ENCODE data around the gene CDC27.
"Not testable (repeated sequence)": the region's sequence is repeated elsewhere in the genome, so short reads cannot be mapped to it uniquely, and the experiment has no call there.

CDC27 gene

DNA sequence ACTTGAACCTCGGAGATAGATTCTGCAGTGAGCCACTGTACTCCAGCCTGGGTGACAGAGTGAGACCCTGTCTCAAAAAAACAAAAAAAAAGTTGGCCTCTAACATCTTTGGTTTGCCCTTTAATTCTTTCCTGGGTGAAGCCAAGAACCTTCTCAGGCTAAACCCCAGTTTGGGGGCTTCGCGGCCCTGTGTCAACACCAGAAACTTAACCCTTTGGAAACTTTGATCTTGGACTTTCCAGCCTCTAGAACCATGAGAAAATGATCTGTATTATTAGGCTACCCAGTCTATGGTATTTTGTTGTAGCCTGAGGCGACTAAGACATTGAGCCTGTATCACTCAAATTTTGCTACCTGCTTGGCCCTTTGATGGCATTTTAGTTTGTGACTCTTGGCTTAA, 86.2 kb downstream of the CDC27 start:
- TF ChIP-seq ZNF274 (IDR thresholded peaks at IDR 0.05; ENCODE audit: low read depth, low read length): no peak
- no peak overlapping the region for H3K4me3 ChIP-seq (ENCODE audit: low read length)

DNA sequence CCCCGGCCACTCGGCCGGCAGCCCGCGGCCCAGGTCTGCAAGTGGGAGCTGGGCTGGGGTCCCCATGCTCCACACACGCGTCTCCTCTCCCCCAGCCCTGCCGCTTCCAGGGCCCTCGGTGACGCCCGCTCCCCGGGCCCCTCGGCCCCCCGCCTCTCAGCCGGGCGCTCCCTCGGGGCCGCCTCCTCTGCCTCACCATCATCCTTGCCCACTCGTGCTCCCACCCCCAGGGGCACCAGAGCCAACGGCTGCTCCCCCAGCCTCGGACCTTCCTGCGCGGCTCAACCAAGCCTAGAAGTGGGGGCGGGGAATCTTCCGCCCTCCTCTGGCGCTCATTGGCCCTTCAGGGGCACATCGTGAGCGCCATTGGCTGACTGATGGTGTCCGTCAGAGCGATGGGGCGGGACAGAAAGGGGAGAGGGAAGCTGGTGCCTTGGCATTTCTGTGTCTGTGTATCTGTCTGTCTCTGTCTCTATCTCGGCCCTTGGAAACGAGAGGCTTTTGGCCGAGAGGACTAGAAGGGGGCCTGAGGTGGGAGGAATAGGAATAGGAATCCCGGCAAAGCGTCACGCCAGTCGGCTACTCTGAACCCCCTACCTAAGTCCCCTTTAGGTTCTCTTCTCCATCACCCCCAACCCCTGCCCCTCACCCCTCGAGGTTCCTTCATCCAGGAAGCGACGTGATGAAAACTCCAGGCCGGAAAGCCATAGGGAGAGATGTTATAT, 88.9 kb downstream of the CDC27 start:
- H3K4me3 ChIP-seq (ENCODE audit: low read length): peak overlapping the region; percentile 86
- TF ChIP-seq ZNF274 (IDR thresholded peaks at IDR 0.05; ENCODE audit: low read depth, low read length): no peak

DNA sequence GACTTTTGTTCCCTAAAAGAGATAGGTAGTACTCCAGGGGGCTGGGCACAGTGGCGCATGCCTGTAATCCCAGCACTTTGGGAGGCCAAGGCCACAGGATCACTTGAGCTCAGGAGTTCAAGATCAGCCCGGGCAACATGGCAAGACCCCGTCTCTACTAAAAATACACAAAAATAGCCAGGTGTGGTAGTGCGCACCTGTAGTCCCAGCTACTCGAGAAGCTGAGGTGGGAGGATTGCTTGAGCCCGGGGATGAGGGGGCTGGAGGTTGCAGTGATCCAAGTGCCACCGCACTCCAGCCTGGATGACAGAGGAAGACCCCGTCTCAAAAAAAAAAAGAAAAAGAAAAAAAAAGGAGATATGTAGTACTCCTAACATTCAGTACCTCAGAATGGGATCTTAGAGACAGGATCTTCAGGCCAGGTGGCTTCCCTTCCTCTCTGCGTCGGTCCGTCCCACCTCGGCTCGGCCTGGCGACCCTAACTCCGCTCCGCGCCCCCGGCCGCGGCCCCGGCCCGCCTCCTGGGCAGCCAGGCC, 89.6 kb downstream of the CDC27 start:
- no peak for TF ChIP-seq ZNF274 (IDR thresholded peaks at IDR 0.05; ENCODE audit: low read depth, low read length)
- peak overlapping the region; percentile 86 for H3K4me3 ChIP-seq (ENCODE audit: low read length)

DNA sequence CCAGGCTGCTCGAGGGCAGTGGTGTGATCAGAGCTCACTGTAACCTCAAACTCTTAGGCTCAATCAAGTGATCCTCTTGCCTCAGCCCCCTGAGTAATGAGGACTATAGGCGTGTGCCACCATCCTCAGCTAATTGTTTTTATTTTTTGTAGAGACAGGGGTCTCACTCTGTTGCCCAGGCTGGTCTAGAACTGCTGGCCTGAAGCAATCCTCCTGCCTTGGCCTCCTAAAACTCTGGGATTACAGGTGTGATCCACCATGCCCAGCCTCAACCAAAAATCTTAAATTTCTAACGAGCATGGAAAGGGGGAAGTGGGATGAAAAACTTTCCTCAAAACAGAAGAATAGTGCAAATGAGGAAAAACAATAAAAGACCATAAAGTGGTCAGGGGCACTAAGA, 92.8 kb downstream of the CDC27 start:
- no peak overlapping the region for H3K4me3 ChIP-seq (ENCODE audit: low read length)
- TF ChIP-seq ZNF274 (IDR thresholded peaks at IDR 0.05; ENCODE audit: low read depth, low read length): no peak

DNA sequence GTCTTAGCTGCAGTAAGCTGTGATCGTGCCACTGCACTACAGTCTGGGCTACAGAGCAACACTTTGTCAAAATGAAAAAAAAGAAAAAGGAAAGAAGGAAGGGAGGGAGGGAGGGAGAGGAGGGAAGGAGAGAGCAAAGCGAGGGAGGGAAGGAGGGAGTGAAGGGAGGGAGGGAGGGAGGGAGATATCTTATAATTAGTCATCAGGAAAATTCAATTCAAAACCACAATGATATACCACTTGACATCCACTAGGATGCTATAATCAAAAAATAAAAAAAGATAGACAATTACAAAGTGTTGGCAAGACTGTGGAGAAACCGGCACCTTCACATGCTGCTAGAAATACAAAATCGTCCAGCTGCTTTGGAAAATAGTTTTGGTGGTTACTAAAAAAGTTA, 93.8 kb downstream of the CDC27 start:
- no peak for TF ChIP-seq ZNF274 (IDR thresholded peaks at IDR 0.05; ENCODE audit: low read depth, low read length)
- H3K4me3 ChIP-seq (ENCODE audit: low read length): no peak overlapping the region

DNA sequence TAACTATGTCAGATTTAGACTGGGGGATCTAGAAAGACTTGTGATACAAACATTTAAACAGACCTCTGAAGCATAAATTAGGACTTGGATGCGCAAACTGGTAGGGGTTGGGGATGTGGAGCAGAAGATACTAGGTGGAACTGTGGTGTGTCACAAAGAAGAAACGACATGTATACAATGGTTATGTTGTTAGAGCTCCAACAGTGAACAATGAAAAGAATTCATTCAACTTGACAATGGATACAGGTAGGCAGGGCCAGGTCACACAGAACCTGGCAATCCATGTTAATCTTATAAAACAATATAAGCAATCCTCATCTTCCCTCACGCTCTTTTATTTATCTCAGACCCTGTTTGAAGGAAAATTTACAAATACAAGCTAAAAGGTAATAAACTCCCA, 102.0 kb downstream of the CDC27 start:
- TF ChIP-seq ZNF274 (IDR thresholded peaks at IDR 0.05; ENCODE audit: low read depth, low read length): no peak
- no peak overlapping the region for H3K4me3 ChIP-seq (ENCODE audit: low read length)

DNA sequence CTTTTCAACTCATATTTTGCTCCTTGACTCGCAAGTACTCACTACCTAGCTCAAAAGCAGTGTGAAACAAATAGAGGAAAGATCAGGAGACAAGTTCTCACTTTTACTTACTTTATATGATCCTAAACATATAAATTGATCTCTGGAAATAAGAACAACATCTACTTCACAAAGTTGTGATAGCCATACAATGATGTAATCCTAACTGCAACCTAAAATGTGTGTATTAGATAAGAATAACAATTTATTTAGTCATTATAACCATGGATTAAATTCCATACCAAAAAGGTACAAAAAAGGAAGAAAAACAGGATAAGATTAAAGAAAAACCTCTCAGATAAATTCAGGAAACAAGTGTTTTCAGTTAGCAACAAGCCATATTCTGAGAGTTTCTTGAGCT, 103.4 kb downstream of the CDC27 start:
- no peak for TF ChIP-seq ZNF274 (IDR thresholded peaks at IDR 0.05; ENCODE audit: low read depth, low read length)

DNA sequence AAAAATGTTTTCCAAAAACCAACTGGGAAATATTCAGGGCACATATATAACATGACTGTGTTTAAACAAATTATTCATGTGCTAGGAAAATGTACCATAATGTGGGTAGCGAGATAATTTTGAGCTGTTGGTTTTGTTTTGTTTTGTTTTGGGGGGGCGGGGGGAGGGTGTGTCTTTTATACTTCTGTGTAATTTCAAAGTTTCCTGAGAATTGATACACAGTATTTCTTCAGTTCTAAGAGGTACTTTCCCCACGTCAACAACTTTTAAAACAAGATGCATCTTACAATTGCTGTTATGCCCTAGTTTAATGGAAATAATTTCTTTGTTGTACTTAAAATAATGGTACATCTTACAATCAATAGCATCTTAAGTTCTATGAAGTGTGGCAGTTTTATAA, 110.3 kb downstream of the CDC27 start:
- no peak overlapping the region for H3K4me3 ChIP-seq (ENCODE audit: low read length)
- no peak for TF ChIP-seq ZNF274 (IDR thresholded peaks at IDR 0.05; ENCODE audit: low read depth, low read length)

More for the DNA sequence above, 103.4 kb downstream of the CDC27 start:
- H3K4me3 ChIP-seq (ENCODE audit: low read length): no peak overlapping the region

DNA sequence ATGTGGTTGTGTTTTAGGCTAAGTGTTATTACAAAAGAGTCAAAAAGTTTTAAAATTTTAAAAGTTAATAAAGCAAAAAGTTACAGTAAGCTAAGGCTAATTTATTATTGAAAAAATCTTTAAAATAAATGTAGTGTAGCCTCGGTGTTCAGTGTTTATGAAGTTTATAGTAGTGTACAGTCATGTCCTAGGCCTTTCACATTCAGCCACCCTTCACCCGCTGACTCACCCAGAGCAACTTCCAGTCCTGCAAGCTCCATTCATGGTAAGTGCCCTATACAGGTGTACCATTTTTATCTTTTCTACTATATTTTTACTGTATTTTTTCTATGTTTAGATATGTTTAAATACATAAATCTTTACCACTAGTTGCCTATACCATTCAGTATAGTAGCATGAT, 111.5 kb downstream of the CDC27 start:
- H3K4me3 ChIP-seq (ENCODE audit: low read length): no peak overlapping the region
- TF ChIP-seq ZNF274 (IDR thresholded peaks at IDR 0.05; ENCODE audit: low read depth, low read length): no peak

DNA sequence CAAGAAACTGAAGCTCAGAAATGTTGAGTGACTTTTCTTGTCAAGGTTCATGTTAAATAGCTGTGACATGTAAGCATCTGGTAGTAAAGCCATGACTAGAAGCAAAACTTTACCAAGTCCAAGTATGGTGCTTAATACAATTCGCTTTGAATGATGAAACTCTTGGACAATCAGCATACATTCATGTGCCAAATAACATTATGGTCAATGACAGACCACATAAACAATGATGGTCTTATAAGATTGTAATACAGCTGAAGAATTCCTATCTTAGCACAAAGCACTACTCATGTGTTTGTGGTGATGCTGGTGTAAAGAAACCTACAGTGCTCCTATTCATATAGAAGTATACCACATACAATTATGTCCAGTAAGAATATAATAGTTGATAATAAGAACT, 112.9 kb downstream of the CDC27 start:
- no peak for TF ChIP-seq ZNF274 (IDR thresholded peaks at IDR 0.05; ENCODE audit: low read depth, low read length)
- no peak overlapping the region for H3K4me3 ChIP-seq (ENCODE audit: low read length)

DNA sequence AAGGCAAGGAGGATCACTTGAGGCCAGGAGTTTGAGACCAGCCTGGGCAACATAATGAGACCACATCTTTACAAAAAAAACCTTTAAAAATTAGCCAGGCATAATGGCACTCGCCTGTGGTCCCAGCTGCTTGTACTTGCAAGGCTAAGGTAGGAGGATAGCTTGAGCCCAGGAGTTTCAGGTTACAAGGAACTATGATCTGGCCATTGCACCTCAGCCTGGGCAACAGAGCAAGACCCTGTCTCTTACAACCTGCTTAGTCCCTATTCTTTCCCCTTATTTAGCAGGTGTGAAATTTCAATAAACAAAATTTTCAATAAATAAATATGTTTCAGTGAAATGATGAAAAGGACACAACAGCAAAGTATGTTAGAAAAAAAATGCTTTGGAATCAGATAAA, 114.7 kb downstream of the CDC27 start:
- not testable (repeated sequence) for H3K4me3 ChIP-seq (ENCODE audit: low read length)

DNA sequence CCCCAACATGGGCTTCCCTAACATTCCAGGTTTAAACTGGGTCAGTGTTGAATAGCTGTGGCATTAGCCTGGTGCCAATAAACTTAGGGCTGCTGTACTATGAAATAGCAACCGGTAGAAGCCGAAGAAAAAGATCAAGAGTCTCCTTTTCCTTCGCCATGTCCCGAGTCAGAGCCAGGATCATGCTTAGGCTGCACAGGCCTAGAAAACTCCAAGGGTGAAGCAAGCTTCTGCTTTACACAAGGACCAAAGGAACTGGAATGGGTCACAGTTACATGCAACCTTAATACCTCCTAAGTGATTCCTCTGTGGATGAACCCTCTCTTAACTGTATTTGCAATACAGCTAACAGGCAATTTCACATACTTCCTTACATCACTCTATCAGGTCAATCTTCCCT, 115.5 kb downstream of the CDC27 start:
- not testable (repeated sequence) for H3K4me3 ChIP-seq (ENCODE audit: low read length)

DNA sequence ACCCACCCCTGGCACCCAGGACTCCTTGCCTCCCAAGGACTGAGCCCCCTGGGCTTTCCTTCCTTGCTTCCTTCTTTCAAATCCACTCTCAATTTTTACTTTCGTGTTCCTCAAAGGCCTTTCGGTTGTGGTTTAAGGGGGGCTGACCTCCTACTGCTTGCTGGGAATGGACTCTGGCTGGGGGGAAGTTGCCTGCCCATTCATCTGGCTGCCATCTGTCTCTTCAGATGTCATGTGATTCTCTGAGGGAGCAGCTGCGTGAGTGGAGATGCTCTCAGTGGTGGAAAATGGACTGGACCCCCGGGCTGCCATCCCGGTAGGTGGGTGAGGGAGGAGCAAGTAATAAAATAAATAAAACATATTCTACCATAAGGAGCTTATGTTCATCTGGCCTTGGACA, 116.2 kb downstream of the CDC27 start:
- TF ChIP-seq ZNF274 (IDR thresholded peaks at IDR 0.05; ENCODE audit: low read depth, low read length): no peak

DNA sequence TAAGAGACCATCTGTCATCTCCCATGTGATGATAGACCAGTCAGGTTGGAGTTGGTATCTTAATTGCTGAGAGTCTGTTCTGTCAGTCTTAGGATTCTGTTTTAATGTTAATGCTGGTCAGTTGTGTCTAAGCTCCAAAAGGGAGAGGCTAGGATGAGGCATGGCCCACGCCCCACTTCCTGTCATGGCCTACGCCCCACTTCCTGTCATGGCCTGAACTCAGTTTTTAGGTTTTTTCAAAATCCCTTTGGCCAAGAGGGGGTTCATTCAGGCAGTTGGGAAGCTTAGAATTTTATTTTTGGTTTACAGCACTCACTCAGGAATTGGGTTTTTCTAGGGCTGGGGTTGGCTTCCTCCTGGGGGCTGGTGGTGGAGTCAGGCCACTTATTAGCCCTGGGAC, 117.9 kb downstream of the CDC27 start:
- H3K4me3 ChIP-seq (ENCODE audit: low read length): not testable (repeated sequence)

More for the DNA sequence above, 116.2 kb downstream of the CDC27 start:
- no peak overlapping the region for H3K4me3 ChIP-seq (ENCODE audit: low read length)

DNA sequence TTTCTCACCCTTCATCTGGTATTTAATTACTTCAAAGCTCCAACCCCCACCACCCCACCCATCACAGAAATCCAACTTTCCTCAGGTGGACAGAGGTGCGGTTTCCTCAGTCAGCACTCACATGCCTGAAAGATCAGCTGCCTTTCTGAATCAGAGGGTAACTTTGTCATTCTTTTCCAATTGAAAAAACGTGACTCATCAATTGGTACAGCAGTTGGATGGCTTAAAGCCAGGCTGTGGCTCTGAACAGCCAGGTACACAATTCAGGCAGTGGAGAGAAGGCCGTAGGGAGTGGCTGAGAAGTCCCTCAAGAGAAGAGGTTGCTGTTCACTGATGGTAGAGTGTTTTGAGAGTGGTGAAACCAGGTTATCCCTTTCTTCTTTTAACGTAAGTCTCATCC, 118.8 kb downstream of the CDC27 start:
- H3K4me3 ChIP-seq (ENCODE audit: low read length): not testable (repeated sequence)

All from GM08714 (cell line).